ENCODE measurements around the gene IFNL3. TPM values are rescaled to one million over a fixed set of nuclear protein-coding genes. Genes with fewer than 3 reads are reported as not detected.
"Not testable (repeated sequence)": the region's sequence is repeated elsewhere in the genome, so short reads cannot be mapped to it uniquely, and the experiment has no call there.

The IFNL3 gene
- not detected for total RNA-seq
- long read RNA-seq, donor 1, result 0 reads
- long read RNA-seq, donor 2, result 0 reads

DNA sequence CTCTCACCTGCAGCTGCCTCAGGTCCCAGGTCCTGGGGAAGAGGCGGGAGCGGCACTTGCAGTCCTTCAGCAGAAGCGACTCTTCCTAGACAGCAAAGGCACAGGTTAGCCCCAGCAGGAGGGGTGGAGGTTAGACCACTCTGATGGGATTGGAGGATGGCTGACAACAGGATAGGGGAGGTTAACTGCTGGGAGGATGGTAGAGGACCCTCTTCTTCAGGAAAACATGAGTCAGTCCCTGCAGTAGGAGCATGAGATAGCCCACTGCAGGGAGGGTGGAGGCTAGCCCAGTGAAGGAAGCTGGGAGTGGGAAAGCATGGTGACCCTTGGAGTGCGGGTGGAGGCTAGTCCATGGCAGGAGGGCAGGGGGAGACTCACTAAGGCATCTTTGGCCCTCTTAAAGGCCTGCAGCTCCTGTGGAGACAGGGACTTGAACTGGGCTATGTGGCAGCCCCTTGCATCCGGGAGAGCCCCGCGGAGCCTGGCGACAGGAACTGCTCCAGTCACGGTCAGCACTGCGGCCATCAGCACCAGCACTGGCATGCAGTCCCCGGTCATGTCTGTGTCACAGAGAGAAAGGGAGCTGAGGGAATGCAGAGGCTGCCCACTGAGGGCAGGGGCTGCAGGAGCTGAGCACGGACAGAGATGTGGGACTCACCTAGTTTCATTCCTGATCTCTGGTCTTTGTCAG lies at the start of gene IFNL3:
IFNL3 (minus strand) TSS at position 597 of the 691 bp plus-strand sequence; CDS start at position 558, 39 bp downstream.
- DNase-seq; ATAC-seq; H3K4me3 ChIP-seq; H3K4me1 ChIP-seq (ENCODE audit: low read depth); H3K9me3 ChIP-seq; intact Hi-C loops (cut with DNase I, micrococcal nuclease); H3K36me3 ChIP-seq (ENCODE audit: low read depth): not testable (repeated sequence)

DNA sequence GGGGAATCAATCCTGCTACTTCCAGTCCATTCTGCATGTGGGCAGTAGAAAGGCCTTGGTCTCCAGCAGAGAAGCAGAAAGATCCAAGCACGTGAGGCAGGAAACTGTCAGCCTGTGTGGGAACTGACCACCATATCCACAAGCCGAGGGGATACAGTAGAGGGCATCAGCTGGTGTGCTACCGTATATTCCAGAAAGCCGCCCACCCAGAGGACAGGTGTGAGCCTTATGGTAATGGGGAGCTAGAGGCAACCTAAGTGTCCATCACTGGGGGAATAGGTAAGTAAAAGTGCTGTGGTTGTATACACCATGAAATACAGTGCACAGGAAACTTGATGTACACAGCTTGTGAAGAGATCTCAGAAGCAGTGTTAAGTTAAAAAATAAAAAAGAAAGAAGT lies 48.6 kb upstream of the IFNL3 start:
- Histone ChIP-seq H3K9me3 (no peaks in the 10 kb centered on the region), H3K36me3 (ENCODE audit: low read depth) (no peaks in the 10 kb centered on the region), H3K4me3 (no peak overlapping the region), H3K4me1 (ENCODE audit: low read depth) (no peaks in the 10 kb centered on the region)
- TF ChIP-seq, protein P1, sequence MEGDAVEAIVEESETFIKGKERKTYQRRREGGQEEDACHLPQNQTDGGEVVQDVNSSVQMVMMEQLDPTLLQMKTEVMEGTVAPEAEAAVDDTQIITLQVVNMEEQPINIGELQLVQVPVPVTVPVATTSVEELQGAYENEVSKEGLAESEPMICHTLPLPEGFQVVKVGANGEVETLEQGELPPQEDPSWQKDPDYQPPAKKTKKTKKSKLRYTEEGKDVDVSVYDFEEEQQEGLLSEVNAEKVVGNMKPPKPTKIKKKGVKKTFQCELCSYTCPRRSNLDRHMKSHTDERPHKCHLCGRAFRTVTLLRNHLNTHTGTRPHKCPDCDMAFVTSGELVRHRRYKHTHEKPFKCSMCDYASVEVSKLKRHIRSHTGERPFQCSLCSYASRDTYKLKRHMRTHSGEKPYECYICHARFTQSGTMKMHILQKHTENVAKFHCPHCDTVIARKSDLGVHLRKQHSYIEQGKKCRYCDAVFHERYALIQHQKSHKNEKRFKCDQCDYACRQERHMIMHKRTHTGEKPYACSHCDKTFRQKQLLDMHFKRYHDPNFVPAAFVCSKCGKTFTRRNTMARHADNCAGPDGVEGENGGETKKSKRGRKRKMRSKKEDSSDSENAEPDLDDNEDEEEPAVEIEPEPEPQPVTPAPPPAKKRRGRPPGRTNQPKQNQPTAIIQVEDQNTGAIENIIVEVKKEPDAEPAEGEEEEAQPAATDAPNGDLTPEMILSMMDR (IDR thresholded peaks at IDR 0.05), result no peak
- no peak for ATAC-seq
- no peak for DNase-seq
- intact Hi-C loops (cut with DNase I, micrococcal nuclease), result no loop called here

DNA sequence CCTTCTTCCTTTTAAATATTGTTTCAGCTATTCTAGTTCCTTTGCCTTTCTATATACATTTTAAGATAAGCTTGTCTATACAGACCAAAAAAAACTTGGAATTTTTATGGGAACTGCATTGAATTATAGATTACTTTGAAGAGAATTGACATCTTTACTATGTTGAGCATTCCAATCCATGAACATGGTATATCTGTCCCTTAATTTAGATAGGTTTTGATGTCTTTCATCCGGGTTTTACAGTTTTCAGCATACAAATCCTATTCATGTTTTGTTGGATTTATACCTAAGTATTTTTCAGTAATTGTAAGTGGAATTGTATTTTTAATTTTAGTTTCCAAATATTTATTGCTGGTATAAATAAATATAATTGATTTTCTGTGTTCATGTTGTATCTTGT lies 39.2 kb upstream of the IFNL3 start:
- DNase-seq (no peak), ATAC-seq (no peak)

DNA sequence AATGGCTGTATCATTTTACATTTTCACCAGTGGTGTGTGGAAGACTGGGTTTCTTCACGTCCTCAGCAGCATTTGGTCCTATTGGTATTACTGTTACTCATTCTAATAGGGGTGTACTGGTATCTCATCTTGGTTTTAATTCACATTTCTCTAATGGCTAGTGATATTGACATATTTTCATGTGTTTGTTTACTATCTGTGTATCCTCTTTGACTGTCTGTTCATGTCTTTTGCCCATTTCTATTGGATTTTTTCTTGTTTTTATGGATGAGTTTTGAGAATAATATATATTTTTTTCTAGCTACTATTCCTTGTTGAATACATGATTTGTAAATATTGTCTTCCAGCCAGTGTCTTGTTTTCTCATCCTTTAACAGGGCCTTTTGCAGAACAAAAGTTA lies 37.2 kb upstream of the IFNL3 start:
- intact Hi-C loops (cut with DNase I, micrococcal nuclease), result no loop called here
- Histone ChIP-seq H3K4me1 (ENCODE audit: low read depth) (no peaks in the 10 kb centered on the region), H3K9me3 (no peaks in the 10 kb centered on the region), H3K36me3 (ENCODE audit: low read depth) (no peaks in the 10 kb centered on the region), H3K4me3 (no peak overlapping the region)
- DNase-seq (no peak), ATAC-seq (no peak)
- TF ChIP-seq, protein P1 (IDR thresholded peaks at IDR 0.05), result no peak

More for the DNA sequence above, 39.2 kb upstream of the IFNL3 start:
- TF ChIP-seq, protein P1 (IDR thresholded peaks at IDR 0.05), result no peak
- H3K4me1 ChIP-seq (ENCODE audit: low read depth), result no peaks in the 10 kb centered on the region
- H3K9me3 ChIP-seq, result no peaks in the 10 kb centered on the region
- no peaks in the 10 kb centered on the region for H3K36me3 ChIP-seq (ENCODE audit: low read depth)
- intact Hi-C loops (cut with DNase I, micrococcal nuclease), result no loop called here
- no peak overlapping the region for H3K4me3 ChIP-seq

DNA sequence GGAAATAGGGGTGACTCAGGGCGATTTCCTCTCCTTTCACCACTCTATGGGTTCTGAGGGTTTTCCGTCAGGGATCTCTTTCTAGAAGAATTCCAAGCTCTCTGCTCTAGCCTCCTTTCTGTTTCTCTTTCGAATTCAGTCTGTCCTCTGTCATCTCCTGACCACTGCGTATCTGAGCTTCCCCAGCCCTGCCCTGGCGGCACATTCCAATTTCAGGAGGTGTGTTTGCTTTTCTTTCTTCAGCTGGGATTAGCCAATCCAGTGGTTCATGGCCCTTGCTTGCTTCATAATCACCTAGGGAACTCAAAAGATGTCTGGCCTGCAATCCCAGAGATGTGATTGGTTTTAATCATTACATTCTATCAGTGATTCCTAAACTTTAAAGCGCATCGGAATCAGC lies 32.8 kb upstream of the IFNL3 start:
- DNase-seq (no peak), ATAC-seq (peak; percentile 60)
- TF ChIP-seq, protein P1 (IDR thresholded peaks at IDR 0.05), result no peak
- no peaks in the 10 kb centered on the region for H3K36me3 ChIP-seq (ENCODE audit: low read depth)
- no peak overlapping the region for H3K4me3 ChIP-seq
- no peaks in the 10 kb centered on the region for H3K9me3 ChIP-seq
- intact Hi-C loops (cut with DNase I, micrococcal nuclease), result no loop called here
- H3K4me1 ChIP-seq (ENCODE audit: low read depth), result no peaks in the 10 kb centered on the region

DNA sequence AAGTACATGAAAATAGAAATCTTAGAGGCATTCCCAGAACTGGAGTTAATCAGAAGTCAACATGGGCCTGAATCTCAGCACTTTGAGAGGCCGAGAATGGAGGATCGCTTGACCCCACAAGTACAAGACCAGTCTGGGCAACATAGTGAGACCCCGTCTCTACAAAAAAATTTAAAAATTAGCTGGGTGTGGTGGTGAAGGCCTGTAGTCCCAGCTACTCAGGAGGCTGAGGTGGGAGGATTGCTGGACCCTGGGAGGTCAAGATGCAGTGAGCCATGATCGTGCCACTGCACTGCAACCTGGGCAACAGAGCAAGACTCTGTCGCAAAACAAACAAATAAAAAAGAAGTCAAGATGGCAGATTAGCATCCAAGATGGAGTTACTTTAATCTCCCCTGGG lies 31.9 kb upstream of the IFNL3 start:
- TF ChIP-seq, protein P1 (IDR thresholded peaks at IDR 0.05), result no peak
- Histone ChIP-seq H3K4me3 (no peak overlapping the region), H3K4me1 (ENCODE audit: low read depth) (no peaks in the 10 kb centered on the region), H3K9me3 (no peaks in the 10 kb centered on the region), H3K36me3 (ENCODE audit: low read depth) (no peaks in the 10 kb centered on the region)
- DNase-seq (no peak), ATAC-seq (no peak)
- intact Hi-C loops (cut with DNase I, micrococcal nuclease), result no loop called here

Data from mucosa of descending colon (tissue), 3 donors.